Stimulated activated CD4-positive, alpha-beta T cell treated with anti-CD3 and anti-CD28 coated beads, Interleukin-4, amount 100 ng/mL, for 48 hours (primary cell): ENCODE data around the gene CPXM1.
"Not testable (repeated sequence)": the region's sequence is repeated elsewhere in the genome, so short reads cannot be mapped to it uniquely, and the experiment has no call there.

ENCODE experiments used
- DNase-seq, 2 donors: peaks; one replicate each; pipeline ENCODE4 v3.0.0-alpha.2; 2020; ENCODE audit warnings: low read depth in 2 of 2

Gene CPXM1

GRCh38 chr20:2799688-2800520 lies 523 bp downstream of the CPXM1 start:
- no peak for DNase-seq

DNA sequence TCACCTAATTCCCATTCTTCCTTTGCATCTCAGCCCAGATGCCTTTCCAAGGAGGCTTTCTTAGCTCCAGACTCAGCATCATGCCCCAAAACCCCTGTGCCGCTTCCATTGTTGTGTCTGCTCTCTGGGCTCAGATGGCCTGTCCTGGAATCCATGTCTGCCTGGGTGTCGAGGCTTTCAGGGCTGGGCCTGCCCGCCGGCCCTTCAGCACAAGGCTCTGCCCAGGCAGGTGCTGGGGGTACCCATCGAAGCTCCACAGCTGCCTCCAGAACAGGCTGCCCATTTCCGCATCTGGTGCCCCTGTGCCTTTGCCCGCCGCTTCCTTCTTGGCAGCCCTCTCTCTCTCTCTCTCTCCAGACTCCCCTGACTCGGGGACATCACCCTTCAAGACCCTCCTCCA lies 1.2 kb downstream of the CPXM1 start:
- no peak for DNase-seq

- DNase-seq, result no peak
Observed at GRCh38 chr20:2798814-2799213, 1.6 kb downstream of the CPXM1 start.

DNA sequence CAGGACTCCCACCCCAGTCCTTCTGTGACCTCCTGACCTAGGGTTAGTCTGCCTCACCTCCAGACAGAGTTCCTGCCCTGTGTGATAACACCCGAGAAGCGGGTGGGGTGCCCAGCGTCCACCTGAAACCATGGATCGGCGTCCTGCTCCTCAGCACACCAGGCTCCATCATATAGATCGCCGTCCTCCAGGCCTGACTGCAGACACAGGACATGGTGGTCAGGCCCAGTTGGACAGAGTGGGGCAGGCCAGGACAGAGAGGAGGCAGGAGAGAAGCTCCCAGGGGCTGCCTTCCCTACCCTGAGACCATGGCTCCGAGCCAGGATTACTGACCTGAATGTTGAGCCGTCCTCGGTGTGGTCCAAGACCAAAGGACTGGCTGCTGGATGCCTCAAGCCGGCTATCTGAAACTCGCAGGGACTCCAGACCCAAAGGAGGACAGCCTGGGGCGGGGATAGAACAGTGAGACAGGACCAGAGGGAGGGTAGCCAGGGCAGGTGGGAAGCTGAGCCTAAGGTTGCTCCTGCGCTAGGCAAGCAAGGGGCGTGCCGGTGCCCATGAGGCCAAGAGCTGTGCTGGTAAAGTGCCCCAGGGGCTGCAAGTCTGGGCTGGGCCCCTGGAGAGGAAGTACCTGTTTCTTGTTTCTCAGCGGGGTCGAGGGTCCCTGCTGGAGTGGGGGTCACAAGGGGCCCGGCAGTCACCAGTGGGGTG lies 2.2 kb downstream of the CPXM1 start:
- DNase-seq, result no peak

DNA sequence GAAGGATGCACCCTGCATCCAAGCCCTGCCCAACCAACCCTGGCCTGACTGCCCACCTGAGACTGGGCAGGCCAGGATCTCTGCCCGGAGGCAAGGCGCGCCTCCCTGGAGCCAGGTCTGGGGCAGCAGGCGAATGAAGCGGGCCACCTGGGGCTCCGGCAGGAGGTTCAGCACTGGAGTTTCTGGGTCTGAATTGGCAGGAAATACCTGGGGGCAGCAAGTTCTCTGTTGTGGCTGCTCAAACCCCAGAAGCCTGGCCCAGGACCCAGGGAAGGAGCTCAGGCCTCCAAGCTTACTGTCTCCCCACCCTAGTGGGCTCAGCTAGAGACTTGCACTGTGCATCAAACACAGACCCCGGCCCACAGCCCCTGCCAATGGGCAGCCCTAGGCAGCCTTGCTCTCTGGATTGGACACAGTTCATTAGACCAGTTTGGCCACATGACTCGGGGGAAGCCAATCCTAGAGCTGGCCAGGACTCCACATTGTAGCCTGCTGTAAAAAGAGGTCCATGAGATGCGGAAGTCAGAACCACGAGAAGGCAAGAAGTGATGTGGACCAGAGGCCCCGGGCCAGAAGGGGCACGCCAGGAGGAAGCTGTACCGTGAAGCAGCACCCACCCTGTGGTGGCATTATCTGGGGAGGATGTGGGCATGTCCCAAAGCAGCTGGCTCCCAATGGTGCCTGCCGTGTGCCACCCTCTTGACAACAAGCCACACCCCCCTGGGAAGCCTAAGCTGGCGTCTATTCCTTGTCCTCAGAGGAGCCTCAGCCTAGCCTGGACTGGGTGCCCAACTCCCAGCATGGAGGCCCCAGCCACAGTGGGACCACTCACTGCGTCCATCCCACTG lies 3.1 kb downstream of the CPXM1 start:
- no peak for DNase-seq

- no peak for DNase-seq
Observed at GRCh38 chr20:2796011-2796660, 4.3 kb downstream of the CPXM1 start.

DNA sequence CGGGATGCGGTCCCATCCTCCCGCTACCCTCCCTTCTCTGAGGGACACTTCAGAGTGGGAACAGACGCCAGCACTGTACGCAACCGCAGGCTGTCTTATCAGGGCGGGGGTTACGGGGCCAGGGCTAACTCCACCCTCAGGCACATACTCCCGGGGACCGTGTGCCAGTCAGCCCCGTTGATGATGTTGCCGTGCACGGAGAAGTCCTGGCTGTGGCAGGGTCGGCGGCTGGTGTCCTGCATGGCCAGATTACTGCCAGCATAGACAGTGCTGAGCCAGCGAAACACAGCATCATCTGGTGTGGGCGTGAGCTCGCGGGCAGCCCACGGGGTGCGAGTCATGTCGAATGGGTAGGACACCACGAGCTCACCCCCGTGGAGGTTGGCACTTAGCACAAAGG lies 5.0 kb downstream of the CPXM1 start:
- no peak for DNase-seq

GRCh38 chr20:2794866-2795447 lies 5.5 kb downstream of the CPXM1 start:
- DNase-seq, result no peak

GRCh38 chr20:2794202-2794748 lies 6.2 kb downstream of the CPXM1 start:
- no peak for DNase-seq

- no peak for DNase-seq
Observed at GRCh38 chr20:2793471-2793870, 7.0 kb downstream of the CPXM1 start.

GRCh38 chr20:2783908-2784566 lies 16.4 kb downstream of the CPXM1 start:
- DNase-seq, result no peak

DNA sequence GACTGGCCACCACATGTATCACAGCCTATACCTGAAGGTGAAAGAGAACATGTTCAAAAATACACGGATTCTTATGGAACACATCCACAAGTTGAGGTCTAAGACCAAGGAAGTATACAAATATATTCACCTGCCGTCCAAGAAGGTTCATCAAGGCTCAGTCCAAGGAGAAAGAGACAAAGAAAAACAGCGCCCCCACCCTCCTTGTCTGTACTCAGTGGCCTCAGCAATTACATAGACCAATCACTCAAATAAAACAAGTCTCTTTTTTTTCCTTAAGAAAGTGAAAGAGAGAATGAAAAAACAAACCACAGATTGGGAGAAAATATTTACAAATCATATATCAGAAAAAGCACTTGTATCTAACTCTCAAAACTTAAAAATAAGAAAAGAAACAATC lies 19.5 kb downstream of the CPXM1 start:
- DNase-seq, result no peak

DNA sequence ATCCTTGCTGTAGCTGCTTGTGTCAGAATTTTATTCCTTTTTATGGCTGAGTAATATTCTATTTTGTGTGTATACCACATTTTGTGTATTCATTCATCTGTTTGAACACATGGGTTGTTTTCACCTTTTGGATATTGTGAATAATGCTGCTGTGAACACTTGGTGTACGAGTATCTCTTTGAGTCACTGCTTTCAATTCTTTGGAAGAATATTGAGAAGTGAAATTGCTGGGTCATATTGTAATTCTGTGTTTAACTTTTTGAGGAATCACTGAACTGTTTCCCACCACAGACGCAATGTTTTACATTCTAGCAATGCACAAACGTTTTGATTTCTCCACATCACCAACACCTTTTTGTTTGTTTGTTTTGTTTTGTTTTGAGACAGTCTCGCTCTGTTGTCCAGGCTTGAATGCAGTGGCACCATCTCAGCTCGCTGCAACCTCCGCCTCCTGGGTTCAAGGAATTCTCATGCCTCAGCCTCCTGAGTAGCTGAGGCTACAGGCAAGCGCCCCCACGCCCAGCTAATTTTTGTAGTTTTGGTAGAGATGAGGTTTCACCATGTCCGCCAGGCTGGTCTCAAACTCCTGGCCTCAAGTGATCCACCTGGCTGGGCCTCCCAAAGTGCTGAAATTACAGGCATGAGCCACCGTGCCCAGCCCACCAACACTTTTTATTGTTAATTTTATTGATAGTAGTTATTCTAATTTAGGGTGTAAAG lies 21.7 kb downstream of the CPXM1 start:
- DNase-seq, result no peak

DNA sequence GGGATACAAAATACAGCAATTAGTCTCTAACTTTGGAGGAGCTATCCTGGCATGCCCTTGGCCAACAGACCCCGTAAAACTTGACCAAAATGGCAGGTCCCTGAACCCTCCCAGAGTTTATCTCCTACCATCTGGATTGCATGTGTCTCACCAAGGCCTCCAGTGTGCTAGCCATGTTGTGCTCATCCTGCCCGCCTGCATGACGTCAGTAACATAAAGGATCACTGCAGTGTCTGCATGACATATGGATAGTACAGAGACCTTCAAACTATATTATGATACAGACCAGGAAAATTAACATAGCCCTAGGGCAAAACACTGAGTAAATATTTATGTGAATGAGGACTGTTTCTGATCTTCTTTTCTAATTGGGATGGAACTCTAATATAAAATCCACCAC lies 25.3 kb downstream of the CPXM1 start:
- DNase-seq, result no peak

GRCh38 chr20:2773812-2774211 lies 26.6 kb downstream of the CPXM1 start:
- no peak for DNase-seq

GRCh38 chr20:2771631-2772080 lies 28.8 kb downstream of the CPXM1 start:
- no peak for DNase-seq

GRCh38 chr20:2770091-2770490 lies 30.3 kb downstream of the CPXM1 start:
- DNase-seq, result not testable (repeated sequence)

- no peak for DNase-seq
Observed at GRCh38 chr20:2768632-2769015, 31.8 kb downstream of the CPXM1 start.

- no peak for DNase-seq
Observed at GRCh38 chr20:2767768-2768631, 32.4 kb downstream of the CPXM1 start.
